Mesodermal cell (in vitro differentiated cells): ENCODE measurements around the gene MACROD1.

Experiments used
- H3K27ac ChIP-seq: 2 replicates; pipeline ENCODE4 v1.7.0; 2013; ENCODE audit warnings: mild to moderate bottlenecking, low read depth, low read length, moderate library complexity; ENCODE audit not compliant: severe bottlenecking
- H3K36me3 ChIP-seq: 2 replicates; pipeline ENCODE4 v1.7.1; 2013; ENCODE audit warnings: mild to moderate bottlenecking, low read length, moderate library complexity; ENCODE audit not compliant: control insufficient read depth, insufficient read depth
- H3K4me1 ChIP-seq: one replicate; pipeline ENCODE4 v1.7.1; 2013; ENCODE audit warnings: mild to moderate bottlenecking, low read length; ENCODE audit not compliant: insufficient read depth, control insufficient read depth, poor library complexity, severe bottlenecking
- H3K4me3 ChIP-seq: 2 replicates; pipeline ENCODE4 v1.7.0; 2013; ENCODE audit warnings: low read length, control low read depth, mild to moderate bottlenecking; ENCODE audit not compliant: insufficient read depth, poor library complexity, severe bottlenecking; ENCODE audit errors: extremely low read depth
- H3K9me3 ChIP-seq: 2 replicates; pipeline ENCODE4 v1.7.1; 2013; ENCODE audit warnings: mild to moderate bottlenecking, low read length, moderate library complexity; ENCODE audit not compliant: control insufficient read depth
- WGBS, 2 experiments: methylation state at CpG; one replicate each; pipeline ENCODE4 v1.1.5; 2013; ENCODE audit warnings: missing lambda C conversion rate in 2 of 2; ENCODE audit not compliant: insufficient coverage in 2 of 2; 5-methylcytosine and 5-hydroxymethylcytosine counted together

Gene MACROD1

GRCh38 chr11:64089027-64089360 is 76.9 kb downstream of the MACROD1 start:
- Histone ChIP-seq H3K9me3 (no peaks in the 10 kb centered on the region), H3K27ac (no peak overlapping the region), H3K36me3 (no peaks in the 10 kb centered on the region), H3K4me1 (peaks cover 9% of the 10 kb centered on the region), H3K4me3 (no peak overlapping the region)
- WGBS, 2 experiments = 91 to 92% methylated on average over 11 to 13 of the region's 15 CpGs

- H3K9me3 ChIP-seq = no peaks in the 10 kb centered on the region
- 72 to 78% methylated on average over 23 to 25 of the region's 26 CpGs for WGBS, 2 experiments
- no peaks in the 10 kb centered on the region for H3K36me3 ChIP-seq
- no peak overlapping the region for H3K27ac ChIP-seq
- H3K4me1 ChIP-seq = peaks cover 9% of the 10 kb centered on the region
- no peak overlapping the region for H3K4me3 ChIP-seq
Observed at GRCh38 chr11:64088162-64089026, 77.5 kb downstream of the MACROD1 start.

GRCh38 chr11:64086258-64087123 is 79.4 kb downstream of the MACROD1 start:
- Histone ChIP-seq H3K4me1 (peaks cover 9% of the 10 kb centered on the region), H3K27ac (no peak overlapping the region), H3K9me3 (no peaks in the 10 kb centered on the region), H3K36me3 (no peaks in the 10 kb centered on the region), H3K4me3 (no peak overlapping the region)
- WGBS, 2 experiments = 75 to 83% methylated on average over 13 to 16 of the region's 20 CpGs

GRCh38 chr11:64085906-64086257 is 80.0 kb downstream of the MACROD1 start:
- H3K9me3 ChIP-seq = no peaks in the 10 kb centered on the region
- H3K36me3 ChIP-seq = no peaks in the 10 kb centered on the region
- WGBS, 2 experiments = 76 to 90% methylated on average over 3 to 4 of the region's 5 CpGs
- no peak overlapping the region for H3K4me3 ChIP-seq
- H3K4me1 ChIP-seq = peaks cover 9% of the 10 kb centered on the region
- H3K27ac ChIP-seq = no peak overlapping the region

- Histone ChIP-seq H3K4me3 (no peak overlapping the region), H3K36me3 (no peaks in the 10 kb centered on the region), H3K9me3 (no peaks in the 10 kb centered on the region), H3K4me1 (peaks cover 5% of the 10 kb centered on the region), H3K27ac (no peak overlapping the region)
- 89 to 93% methylated on average over 26 to 27 of the region's 27 CpGs for WGBS, 2 experiments
Observed at GRCh38 chr11:64084951-64085710, 80.8 kb downstream of the MACROD1 start.

GRCh38 chr11:64084146-64084950 is 81.6 kb downstream of the MACROD1 start:
- peaks cover 3% of the 10 kb centered on the region for H3K4me1 ChIP-seq
- H3K9me3 ChIP-seq = no peaks in the 10 kb centered on the region
- H3K27ac ChIP-seq = no peak overlapping the region
- no peaks in the 10 kb centered on the region for H3K36me3 ChIP-seq
- H3K4me3 ChIP-seq = no peak overlapping the region
- 82 to 86% methylated on average over 21 to 23 of the region's 26 CpGs for WGBS, 2 experiments

- Histone ChIP-seq H3K4me1 (peaks cover 3% of the 10 kb centered on the region), H3K9me3 (no peaks in the 10 kb centered on the region), H3K4me3 (no peak overlapping the region), H3K36me3 (no peaks in the 10 kb centered on the region), H3K27ac (no peak overlapping the region)
- 92 to 93% methylated on average over 23 to 27 of the region's 28 CpGs for WGBS, 2 experiments
Observed at GRCh38 chr11:64083398-64084080, 82.4 kb downstream of the MACROD1 start.

- Histone ChIP-seq H3K36me3 (no peaks in the 10 kb centered on the region), H3K27ac (no peak overlapping the region), H3K9me3 (no peaks in the 10 kb centered on the region), H3K4me3 (no peak overlapping the region), H3K4me1 (peaks cover 3% of the 10 kb centered on the region)
- 85 to 89% methylated on average over 22 to 25 of the region's 27 CpGs for WGBS, 2 experiments
Observed at GRCh38 chr11:64081745-64082442, 84.0 kb downstream of the MACROD1 start.

- WGBS, 2 experiments = 92 to 94% methylated on average over 2 to 8 of the region's 10 CpGs
- Histone ChIP-seq H3K36me3 (no peaks in the 10 kb centered on the region), H3K9me3 (no peaks in the 10 kb centered on the region), H3K4me1 (no peaks in the 10 kb centered on the region), H3K27ac (no peak overlapping the region), H3K4me3 (no peak overlapping the region)
Observed at GRCh38 chr11:64080390-64080789, 85.5 kb downstream of the MACROD1 start.
